Osteocyte (in vitro differentiated cells): ENCODE measurements around the gene ZNF253. TPM values are rescaled to one million over a fixed set of nuclear protein-coding genes. Genes with fewer than 3 reads are reported as not detected.
"Not testable (repeated sequence)": the region's sequence is repeated elsewhere in the genome, so short reads cannot be mapped to it uniquely, and the experiment has no call there.

Experiments
- DNase-seq: peaks from one replicate; pipeline ENCODE4 v3.0.0; 2021; ENCODE audit warnings: mixed read lengths; ENCODE audit not compliant: unreplicated experiment; ENCODE audit errors: extremely low spot score
- H3K27ac Mint-ChIP-seq: one replicate; pipeline ENCODE4 v1.8.0; 2021; ENCODE audit warnings: mild to moderate bottlenecking, mixed read lengths; ENCODE audit not compliant: unreplicated experiment
- H3K27me3 Mint-ChIP-seq: one replicate; pipeline ENCODE4 v1.8.0; 2021; ENCODE audit warnings: mixed read lengths; ENCODE audit not compliant: unreplicated experiment
- H3K36me3 Mint-ChIP-seq: one replicate; pipeline ENCODE4 v1.8.0; 2021; ENCODE audit warnings: mixed read lengths; ENCODE audit not compliant: unreplicated experiment
- H3K4me1 Mint-ChIP-seq: one replicate; pipeline ENCODE4 v1.8.0; 2021; ENCODE audit warnings: mixed read lengths; ENCODE audit not compliant: unreplicated experiment
- H3K4me3 Mint-ChIP-seq: one replicate; pipeline ENCODE4 v1.8.0; 2021; ENCODE audit warnings: mild to moderate bottlenecking, moderate library complexity, mixed read lengths; ENCODE audit not compliant: unreplicated experiment
- H3K9me3 Mint-ChIP-seq: one replicate; pipeline ENCODE4 v1.8.0; 2021; ENCODE audit warnings: mixed read lengths; ENCODE audit not compliant: unreplicated experiment
- total RNA-seq: library from RNA; stranded (reverse); gene quantifications from 2 replicates; pipeline ENCODE4 v1.2.1, GENCODE V29; 2021
- TF ChIP-seq, protein P1 (sequence below): fragments of 200-600 bp; sonication (generic); IDR thresholded peaks from 2 replicates; pipeline ENCODE4 v1.5.0; 2021; ENCODE audit warnings: antibody characterized with exemption, mild to moderate bottlenecking, moderate library complexity

Gene ZNF253
- total RNA-seq, 1 donor from 2014 or later, result 10.6 TPM

DNA sequence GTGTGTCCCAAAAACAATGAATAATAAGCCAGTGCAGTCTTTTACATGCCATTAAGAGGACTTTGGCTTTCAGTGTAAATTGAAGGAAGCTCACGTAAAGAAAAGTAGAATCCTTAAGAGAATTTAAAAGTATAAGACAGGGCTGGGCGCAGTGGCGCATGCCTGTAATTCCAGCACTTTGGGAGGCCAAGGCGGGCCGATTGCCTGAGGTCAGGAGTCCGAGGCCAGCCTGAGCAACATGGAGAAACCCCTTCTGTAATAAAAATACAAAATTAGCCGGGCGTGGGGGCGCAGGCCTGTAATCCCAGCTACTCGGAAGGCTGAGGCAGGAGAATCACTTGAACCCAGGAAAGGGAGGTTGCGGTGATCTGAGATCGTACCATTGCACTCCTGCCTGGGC lies 17.9 kb upstream of the ZNF253 start:
- Mint-ChIP-seq H3K36me3 (no peaks in the 10 kb centered on the region), H3K27me3 (no peaks in the 10 kb centered on the region)

DNA sequence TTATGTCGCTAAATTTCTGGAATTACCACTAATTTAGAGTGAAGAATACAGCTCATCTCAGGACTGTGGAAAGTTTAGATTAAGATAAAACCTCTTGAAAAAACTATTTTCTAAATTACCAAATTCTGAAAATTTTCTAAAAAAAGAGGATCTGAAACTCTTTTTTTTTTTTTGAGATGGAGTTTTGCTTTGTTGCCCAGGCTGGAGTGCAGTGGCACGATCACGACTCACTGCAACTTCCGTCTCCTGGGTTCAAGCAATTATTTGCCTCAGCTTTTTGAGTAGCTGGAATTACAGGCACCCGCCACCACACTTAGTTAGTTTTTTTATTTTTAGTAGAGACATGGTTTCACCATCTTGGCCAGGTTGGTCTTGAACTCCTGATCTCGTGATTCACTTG lies 16.6 kb upstream of the ZNF253 start:
- Mint-ChIP-seq H3K4me1 (no peaks in the 10 kb centered on the region), H3K4me3 (no peak overlapping the region), H3K27ac (no peak overlapping the region), H3K9me3 (peaks cover 19% of the 10 kb centered on the region), H3K27me3 (no peaks in the 10 kb centered on the region), H3K36me3 (no peaks in the 10 kb centered on the region)
- TF ChIP-seq, protein P1, sequence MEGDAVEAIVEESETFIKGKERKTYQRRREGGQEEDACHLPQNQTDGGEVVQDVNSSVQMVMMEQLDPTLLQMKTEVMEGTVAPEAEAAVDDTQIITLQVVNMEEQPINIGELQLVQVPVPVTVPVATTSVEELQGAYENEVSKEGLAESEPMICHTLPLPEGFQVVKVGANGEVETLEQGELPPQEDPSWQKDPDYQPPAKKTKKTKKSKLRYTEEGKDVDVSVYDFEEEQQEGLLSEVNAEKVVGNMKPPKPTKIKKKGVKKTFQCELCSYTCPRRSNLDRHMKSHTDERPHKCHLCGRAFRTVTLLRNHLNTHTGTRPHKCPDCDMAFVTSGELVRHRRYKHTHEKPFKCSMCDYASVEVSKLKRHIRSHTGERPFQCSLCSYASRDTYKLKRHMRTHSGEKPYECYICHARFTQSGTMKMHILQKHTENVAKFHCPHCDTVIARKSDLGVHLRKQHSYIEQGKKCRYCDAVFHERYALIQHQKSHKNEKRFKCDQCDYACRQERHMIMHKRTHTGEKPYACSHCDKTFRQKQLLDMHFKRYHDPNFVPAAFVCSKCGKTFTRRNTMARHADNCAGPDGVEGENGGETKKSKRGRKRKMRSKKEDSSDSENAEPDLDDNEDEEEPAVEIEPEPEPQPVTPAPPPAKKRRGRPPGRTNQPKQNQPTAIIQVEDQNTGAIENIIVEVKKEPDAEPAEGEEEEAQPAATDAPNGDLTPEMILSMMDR, result no peak
- DNase-seq, result no peak

More for the DNA sequence above, 17.9 kb upstream of the ZNF253 start:
- DNase-seq, result no peak
- Mint-ChIP-seq H3K4me3 (no peak overlapping the region), H3K4me1 (no peaks in the 10 kb centered on the region), H3K27ac (no peak overlapping the region), H3K9me3 (peaks cover 18% of the 10 kb centered on the region)
- TF ChIP-seq, protein P1, result no peak

DNA sequence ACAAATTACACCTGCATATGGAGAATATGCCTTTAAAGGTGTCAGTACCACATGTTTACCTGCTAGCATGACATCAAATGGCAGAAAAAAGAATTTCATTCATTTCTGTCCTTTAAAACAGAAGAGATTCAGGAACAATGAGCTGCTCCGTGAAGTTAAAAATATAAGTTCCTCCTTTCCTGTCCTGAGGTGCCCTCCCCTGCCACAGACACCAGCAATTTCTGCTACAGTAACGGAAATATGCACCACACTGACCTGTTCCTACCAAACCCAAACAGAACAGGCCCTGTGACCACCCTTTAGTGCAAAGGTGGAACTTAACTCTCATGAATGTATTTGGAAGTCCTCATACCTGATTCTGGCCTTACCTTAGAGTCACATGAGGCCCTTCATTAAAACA lies 13.9 kb upstream of the ZNF253 start:
- not testable (repeated sequence) for H3K4me3 Mint-ChIP-seq, H3K36me3 Mint-ChIP-seq, DNase-seq, H3K4me1 Mint-ChIP-seq, H3K27me3 Mint-ChIP-seq, H3K27ac Mint-ChIP-seq
- H3K9me3 Mint-ChIP-seq, result peaks cover 27% of the 10 kb centered on the region

DNA sequence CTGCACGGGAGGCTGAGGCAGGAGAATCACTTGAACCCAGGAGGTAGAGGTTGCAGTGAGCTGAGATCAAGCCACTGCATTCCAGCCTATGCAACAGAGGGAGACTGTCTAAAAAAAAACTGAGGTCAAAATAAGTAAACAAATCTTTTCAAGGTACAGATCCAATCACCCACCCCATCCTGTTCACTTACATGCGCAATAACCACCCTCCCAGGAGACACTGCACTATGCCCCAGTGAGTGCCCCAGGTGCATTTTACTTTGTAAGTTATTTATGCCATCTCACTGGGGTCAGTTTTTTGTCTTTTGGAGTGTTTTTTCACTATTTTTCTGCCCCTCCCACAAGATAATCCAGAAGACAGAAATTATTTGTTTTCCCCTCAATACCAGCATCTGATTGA lies 6.9 kb upstream of the ZNF253 start:
- Mint-ChIP-seq H3K27ac (no peak overlapping the region), H3K36me3 (no peaks in the 10 kb centered on the region), H3K9me3 (peaks cover 31% of the 10 kb centered on the region), H3K4me1 (no peaks in the 10 kb centered on the region), H3K27me3 (no peaks in the 10 kb centered on the region), H3K4me3 (no peak overlapping the region)
- TF ChIP-seq, protein P1, result no peak
- DNase-seq, result no peak

DNA sequence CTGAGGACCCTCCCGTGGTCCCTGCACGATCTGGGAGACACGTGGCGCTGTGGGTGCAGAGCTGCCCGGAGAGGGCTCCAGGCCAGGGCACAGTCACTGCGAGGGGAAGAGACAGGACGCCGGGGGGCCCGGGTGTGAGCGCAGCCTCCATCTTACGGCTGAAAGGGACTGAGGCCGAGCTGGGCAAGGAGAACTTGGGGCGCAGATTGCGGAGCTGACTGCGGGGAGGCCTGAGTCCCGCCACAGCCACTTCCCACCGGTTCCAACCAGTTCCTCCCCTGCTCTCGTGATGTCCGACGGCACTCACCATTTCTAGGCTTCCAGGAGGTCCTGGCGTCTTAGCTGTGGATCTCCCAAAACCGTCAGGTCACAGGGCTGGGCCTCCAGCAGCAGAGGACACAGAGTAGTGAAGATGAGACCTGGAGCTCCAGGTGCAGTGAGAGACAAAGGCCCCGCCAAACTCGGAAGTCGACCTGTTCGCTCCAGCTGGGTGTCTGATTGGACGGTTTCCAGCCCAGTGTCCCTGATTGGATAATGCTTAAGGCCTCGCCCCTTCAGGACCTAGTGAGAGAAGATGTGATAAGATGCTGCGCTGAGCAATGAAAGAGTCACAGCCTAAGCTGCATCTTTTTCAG lies 4.8 kb upstream of the ZNF253 start:
- no peak for DNase-seq
- peaks cover 18% of the 10 kb centered on the region for H3K9me3 Mint-ChIP-seq
- H3K27ac Mint-ChIP-seq, result no peak overlapping the region
- TF ChIP-seq, protein P1, result no peak
- H3K4me1 Mint-ChIP-seq, result peaks cover 2% of the 10 kb centered on the region
- H3K27me3 Mint-ChIP-seq, result no peaks in the 10 kb centered on the region
- no peaks in the 10 kb centered on the region for H3K36me3 Mint-ChIP-seq
- H3K4me3 Mint-ChIP-seq, result no peak overlapping the region
